Renal cortex interstitium (tissue), 11 donors: ENCODE measurements around the gene HDAC1. TPM values are rescaled to one million over a fixed set of nuclear protein-coding genes. Genes with fewer than 3 reads are reported as not detected.
"Not testable (repeated sequence)": the region's sequence is repeated elsewhere in the genome, so short reads cannot be mapped to it uniquely, and the experiment has no call there.

Experiments used
- DNase-seq, 11 donors: peaks; one replicate each; pipeline ENCODE4 v3.0.0-alpha.2; 2013; ENCODE audit warnings: low read depth in 9 of 11, low spot score in 4 of 11; ENCODE audit errors: extremely low read depth in 1 of 11
- polyA plus RNA-seq, 3 donors: library from polyadenylated mRNA; unstranded; fragments of 120-200 nt; gene quantifications; one replicate each; pipeline ENCODE4 v1.2.1, GENCODE V29; 2013; ENCODE audit not compliant: insufficient read length in 3 of 3

HDAC1 gene
- polyA plus RNA-seq, 3 donors = 174 to 189 (median 181) TPM

GRCh38 chr1:32355778-32356177, 63.9 kb downstream of the HDAC1 start:
- not testable (repeated sequence) for DNase-seq

GRCh38 chr1:32356478-32356877, 64.6 kb downstream of the HDAC1 start:
- no peak for DNase-seq

- DNase-seq = no peak
These were observed 65.7 kb downstream of the HDAC1 start for GRCh38 chr1:32357614-32358013.

- no peak for DNase-seq
These were observed 66.6 kb downstream of the HDAC1 start for GRCh38 chr1:32358435-32358834.

- no peak for DNase-seq
These were observed 69.4 kb downstream of the HDAC1 start for GRCh38 chr1:32361308-32361673.

- peak in 9 of 11 donors; percentile 29 to 58 (median 53) for DNase-seq
These were observed 70.0 kb downstream of the HDAC1 start for GRCh38 chr1:32361674-32362473.

- DNase-seq = no peak
These were observed 70.8 kb downstream of the HDAC1 start, which contains the start of the genes FAM229A and TSSK3 for GRCh38 chr1:32362474-32363313. Gene FAM229A, minus strand, starts transcription at chr1:32362485. Its CDS starts 394 bp downstream, at chr1:32362091. Gene TSSK3, plus strand, starts transcription at chr1:32362539. Its CDS starts 163 bp downstream, at chr1:32362702.

- DNase-seq = no peak
These were observed 71.8 kb downstream of the HDAC1 start for GRCh38 chr1:32363713-32364112.

GRCh38 chr1:32364836-32365235, 73.0 kb downstream of the HDAC1 start:
- no peak for DNase-seq

- DNase-seq = no peak
These were observed 73.6 kb downstream of the HDAC1 start for GRCh38 chr1:32365445-32365844.

GRCh38 chr1:32367912-32368635, 76.2 kb downstream of the HDAC1 start:
- DNase-seq = no peak

GRCh38 chr1:32372149-32372756, 80.4 kb downstream of the HDAC1 start:
- no peak for DNase-seq

- DNase-seq = no peak
These were observed 82.2 kb downstream of the HDAC1 start for GRCh38 chr1:32373996-32374592.

GRCh38 chr1:32376199-32376598, 84.3 kb downstream of the HDAC1 start:
- DNase-seq = no peak

- no peak for DNase-seq
These were observed 85.8 kb downstream of the HDAC1 start for GRCh38 chr1:32377541-32378220.

GRCh38 chr1:32380057-32380456, 88.2 kb downstream of the HDAC1 start:
- DNase-seq = no peak
